ENCODE results near the gene PTK7.

Gene PTK7

DNA sequence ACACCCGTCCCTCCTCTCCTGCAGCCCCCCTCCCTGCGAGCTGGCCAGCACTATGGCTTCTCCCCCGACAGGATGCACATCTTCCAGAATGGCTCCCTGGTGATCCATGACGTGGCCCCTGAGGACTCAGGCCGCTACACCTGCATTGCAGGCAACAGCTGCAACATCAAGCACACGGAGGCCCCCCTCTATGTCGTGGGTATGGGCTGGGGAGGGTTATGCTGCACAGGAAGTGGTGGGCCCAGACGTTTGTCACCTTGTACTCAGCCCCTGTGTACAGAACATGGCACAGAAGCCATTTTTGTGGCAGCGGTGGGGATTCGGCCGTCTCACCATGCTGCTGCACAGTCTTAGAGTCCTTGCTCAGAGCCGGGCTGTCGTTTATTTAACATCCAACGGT, 66.0 kb downstream of the PTK7 start:
- in situ Hi-C loops (cut with HindIII; ENCODE audit: low sequenced_read_pairs) = no loop called here

- in situ Hi-C loops (cut with HindIII; ENCODE audit: low sequenced_read_pairs) = no loop called here
These were observed 67.4 kb downstream of the PTK7 start for GRCh38 chr6:43143235-43144128.

DNA sequence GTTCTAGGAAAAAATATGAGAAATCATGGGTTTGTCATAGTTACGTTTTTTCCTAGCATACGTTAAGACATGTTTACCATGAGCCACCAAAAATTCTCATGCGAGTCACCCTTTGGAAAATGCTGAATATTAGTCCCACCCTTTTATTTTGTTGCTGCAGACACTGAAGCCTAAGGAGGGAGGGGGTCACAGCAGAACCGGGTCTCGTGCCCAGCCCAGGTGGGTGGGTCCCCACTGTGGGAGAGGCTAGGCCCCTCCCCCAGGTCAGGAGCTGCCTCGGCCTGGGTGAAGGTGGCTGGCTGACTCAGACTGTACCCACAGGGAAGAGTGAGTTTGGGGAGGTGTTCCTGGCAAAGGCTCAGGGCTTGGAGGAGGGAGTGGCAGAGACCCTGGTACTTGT, 68.8 kb downstream of the PTK7 start:
- in situ Hi-C loops (cut with HindIII; ENCODE audit: low sequenced_read_pairs) = no loop called here

DNA sequence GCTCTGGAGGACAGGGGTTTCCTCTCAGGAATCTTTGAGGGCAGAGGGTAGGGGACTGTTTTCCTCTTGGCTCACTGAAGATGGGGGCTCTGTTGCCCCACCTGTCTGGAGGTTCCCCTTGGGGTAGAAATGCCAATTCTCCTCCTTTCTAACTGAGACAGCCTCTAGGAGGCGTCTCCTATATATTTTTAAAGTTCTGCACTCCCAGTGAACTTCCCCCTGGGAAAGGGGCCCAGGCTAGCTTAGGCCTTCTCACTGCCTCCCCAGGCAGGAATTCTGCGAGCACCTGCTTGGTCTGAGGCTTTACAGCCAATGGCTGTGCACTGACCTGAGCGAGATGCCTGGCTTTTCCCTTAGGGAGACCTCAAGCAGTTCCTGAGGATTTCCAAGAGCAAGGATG, 70.1 kb downstream of the PTK7 start:
- in situ Hi-C loops (cut with HindIII; ENCODE audit: low sequenced_read_pairs) = no loop called here

- in situ Hi-C loops (cut with HindIII; ENCODE audit: low sequenced_read_pairs) = no loop called here
These were observed 70.9 kb downstream of the PTK7 start for GRCh38 chr6:43146709-43147688.

DNA sequence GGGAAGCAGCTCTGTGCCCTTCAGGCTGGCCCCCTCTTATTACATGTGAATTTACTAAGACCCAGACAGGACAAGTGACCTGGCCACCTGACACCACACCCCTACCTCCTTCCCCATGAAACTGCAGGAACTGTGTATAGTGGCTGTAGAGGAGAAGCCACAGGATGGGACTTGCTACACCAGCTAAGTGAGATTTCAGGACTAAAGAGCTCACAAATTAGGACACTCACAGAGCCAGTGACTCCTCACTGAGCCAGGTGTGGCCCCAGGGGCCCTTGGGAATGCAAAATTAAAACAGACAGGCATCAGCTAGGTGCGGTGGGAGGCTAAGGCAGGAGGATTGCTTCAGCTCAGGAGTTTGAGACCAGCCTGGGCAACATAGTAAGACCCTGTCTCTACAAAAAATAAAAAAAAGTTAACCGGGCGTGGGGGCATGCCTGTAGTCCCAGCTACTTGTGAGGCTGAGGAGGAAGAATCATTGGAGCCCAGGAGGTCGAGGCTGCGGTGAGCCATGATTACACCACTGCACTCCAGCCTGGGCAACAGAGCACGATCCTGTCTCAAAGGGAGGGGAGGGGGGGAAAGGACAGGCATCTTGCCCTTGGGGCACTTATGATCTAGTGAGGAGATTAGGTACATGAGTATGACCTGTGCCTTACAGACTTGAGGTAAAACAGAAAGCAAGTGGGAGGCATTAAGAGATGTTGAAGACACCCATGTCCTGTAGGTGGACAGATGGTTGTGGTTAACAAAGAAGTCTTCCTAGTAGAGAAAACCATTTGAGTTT, 71.8 kb downstream of the PTK7 start:
- in situ Hi-C loops (cut with HindIII; ENCODE audit: low sequenced_read_pairs) = no loop called here

- in situ Hi-C loops (cut with HindIII; ENCODE audit: low sequenced_read_pairs) = no loop called here
These were observed 73.2 kb downstream of the PTK7 start for GRCh38 chr6:43149265-43149664.

DNA sequence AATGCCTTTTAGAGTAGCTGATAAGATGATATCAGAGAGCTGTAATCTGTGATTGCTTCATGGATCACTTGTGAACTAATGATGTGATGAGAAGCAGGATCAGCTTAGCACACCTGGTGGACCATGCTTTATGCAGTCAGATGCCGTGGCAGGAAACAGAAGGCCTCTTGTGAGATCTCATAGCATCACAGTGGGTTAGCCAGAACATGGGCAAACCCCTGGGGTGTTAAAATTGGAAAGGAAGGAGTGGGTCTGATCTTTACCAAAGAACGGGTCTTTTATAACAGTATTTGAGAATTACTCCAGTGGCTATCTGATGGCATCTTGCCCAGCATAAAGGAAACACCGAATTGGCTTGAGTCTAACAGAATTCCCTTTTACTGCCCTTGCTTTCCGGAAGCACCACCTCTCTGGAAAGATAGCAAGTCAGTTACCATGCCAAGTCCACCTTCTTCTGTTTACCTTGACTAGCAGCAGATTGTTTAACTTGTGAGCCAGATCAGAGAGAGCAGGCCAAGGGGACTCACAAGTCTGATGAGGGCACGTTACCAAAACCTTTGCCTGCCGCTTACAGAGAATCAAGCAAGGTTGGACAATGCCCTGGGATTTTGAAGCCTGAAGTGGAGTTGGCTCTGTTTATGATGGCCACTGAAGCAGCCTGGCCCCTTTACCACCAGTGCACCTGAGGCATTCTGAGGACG, 74.1 kb downstream of the PTK7 start:
- in situ Hi-C loops (cut with HindIII; ENCODE audit: low sequenced_read_pairs) = no loop called here

DNA sequence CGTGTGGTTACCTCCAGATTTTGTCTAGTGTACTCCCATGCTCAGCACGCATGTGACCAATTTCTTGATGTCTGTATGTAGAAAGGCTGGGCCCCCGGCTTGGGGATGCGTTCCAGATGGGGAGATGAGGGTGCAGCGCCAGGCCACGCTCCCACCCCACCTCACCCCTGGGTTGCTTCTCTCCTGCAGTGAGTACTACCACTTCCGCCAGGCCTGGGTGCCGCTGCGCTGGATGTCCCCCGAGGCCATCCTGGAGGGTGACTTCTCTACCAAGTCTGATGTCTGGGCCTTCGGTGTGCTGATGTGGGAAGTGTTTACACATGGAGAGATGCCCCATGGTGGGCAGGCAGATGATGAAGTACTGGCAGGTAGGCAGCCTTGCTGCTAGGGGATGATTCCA, 83.5 kb downstream of the PTK7 start:
- in situ Hi-C loops (cut with HindIII; ENCODE audit: low sequenced_read_pairs) = no loop called here

DNA sequence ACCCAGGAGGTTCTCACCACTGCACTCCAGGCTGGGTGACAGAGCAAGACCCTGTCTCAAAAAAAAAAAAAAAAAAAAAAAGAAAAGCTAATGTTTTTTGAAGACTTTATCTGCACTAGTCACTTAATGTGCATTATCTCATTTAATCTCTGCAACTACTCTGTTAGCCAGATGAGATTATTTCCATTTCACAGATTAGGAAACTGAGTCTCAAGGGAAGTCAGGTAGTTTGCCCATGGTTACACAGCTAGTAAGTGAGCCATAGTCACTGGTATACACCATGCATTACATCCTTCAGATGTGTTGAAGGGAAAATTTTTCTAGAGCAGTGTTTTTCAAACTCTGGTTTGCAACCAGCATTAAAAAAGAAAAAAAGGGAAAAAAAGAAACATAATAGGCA, 87.8 kb downstream of the PTK7 start:
- in situ Hi-C loops (cut with HindIII; ENCODE audit: low sequenced_read_pairs) = no loop called here

GRCh38 chr6:43170417-43170930, 94.4 kb downstream of the PTK7 start:
- in situ Hi-C loops (cut with HindIII; ENCODE audit: low sequenced_read_pairs) = no loop called here

GRCh38 chr6:43170931-43171706, 95.0 kb downstream of the PTK7 start, which contains the start of gene SRF:
Gene SRF (plus strand): TSS chr6:43171269. CDS start chr6:43171657, 388 bp downstream.
- in situ Hi-C loops (cut with HindIII; ENCODE audit: low sequenced_read_pairs) = no loop called here

DNA sequence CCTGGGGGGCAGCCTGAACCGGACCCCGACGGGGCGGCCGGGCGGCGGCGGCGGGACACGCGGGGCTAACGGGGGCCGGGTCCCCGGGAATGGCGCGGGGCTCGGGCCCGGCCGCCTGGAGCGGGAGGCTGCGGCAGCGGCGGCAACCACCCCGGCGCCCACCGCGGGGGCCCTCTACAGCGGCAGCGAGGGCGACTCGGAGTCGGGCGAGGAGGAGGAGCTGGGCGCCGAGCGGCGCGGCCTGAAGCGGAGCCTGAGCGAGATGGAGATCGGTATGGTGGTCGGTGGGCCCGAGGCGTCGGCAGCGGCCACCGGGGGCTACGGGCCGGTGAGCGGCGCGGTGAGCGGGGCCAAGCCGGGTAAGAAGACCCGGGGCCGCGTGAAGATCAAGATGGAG, 95.6 kb downstream of the PTK7 start:
- in situ Hi-C loops (cut with HindIII; ENCODE audit: low sequenced_read_pairs) = no loop called here

DNA sequence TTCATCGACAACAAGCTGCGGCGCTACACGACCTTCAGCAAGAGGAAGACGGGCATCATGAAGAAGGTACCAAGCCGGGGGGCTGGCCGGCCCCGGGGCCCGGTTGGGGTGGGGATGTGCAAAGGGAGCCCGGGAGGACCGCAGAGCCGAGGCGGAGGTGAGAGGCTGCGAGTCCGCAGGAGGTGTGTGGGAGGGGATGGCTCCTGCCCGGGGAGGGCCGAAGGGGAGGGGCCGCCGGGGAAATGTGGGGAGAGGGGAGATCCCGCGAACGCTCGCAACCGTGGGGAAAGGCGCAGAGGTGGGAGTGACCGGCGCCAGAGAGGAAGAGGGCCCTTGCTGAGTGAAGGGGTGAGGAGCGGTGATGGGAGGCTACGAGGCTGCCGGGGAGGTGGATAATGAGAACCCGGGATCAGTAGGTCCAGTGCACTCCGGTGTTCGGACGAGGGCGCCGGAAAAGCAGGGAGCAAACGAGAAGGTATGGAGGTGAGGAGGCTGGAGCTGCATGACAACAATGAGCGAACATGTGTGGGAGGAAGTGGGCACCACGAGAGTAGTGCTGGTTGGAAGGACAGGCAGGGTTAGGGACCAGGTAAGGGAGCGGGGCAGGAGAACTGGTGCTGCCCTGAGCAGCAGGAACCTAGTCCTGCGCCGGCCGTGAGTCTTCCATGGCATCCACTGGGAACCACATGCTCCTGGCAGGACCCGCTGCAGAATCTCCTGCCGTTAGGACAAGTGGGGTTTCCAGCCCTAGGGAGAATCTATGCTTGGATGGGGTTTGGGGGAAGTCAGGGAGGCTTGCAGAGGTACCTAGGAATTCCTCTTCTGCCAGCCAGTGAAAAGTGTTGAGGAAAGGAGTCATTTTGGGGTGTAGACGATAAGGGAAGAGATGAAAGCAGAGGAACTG, 96.2 kb downstream of the PTK7 start:
- in situ Hi-C loops (cut with HindIII; ENCODE audit: low sequenced_read_pairs) = no loop called here

DNA sequence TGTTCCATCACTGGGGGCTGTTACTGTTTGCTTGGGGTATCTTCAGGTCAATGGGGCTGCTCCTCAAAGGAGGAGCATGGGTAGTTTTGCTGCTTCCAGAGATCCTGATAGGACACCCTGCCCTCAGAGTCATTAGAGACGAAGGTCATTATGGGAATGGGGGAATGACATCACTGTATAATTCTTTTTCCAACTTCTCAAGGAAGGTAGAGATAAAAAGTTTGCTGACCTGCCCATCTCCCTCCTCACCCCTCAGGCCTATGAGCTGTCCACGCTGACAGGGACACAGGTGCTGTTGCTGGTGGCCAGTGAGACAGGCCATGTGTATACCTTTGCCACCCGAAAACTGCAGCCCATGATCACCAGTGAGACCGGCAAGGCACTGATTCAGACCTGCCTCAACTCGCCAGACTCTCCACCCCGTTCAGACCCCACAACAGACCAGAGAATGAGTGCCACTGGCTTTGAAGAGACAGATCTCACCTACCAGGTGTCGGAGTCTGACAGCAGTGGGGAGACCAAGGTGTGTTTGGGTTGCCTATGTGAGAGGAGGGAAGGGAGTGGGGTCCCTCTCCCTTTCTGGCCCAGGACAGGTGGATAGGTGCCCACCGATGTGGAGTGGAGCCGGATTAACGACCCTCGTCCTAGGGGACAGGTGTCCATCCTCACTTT, 97.6 kb downstream of the PTK7 start:
- in situ Hi-C loops (cut with HindIII; ENCODE audit: low sequenced_read_pairs) = no loop called here

- in situ Hi-C loops (cut with HindIII; ENCODE audit: low sequenced_read_pairs) = no loop called here
These were observed 98.4 kb downstream of the PTK7 start for GRCh38 chr6:43174263-43175112.

Measured in DLD1 (cell line).